ENCODE data around the gene COL11A2.

DNA sequence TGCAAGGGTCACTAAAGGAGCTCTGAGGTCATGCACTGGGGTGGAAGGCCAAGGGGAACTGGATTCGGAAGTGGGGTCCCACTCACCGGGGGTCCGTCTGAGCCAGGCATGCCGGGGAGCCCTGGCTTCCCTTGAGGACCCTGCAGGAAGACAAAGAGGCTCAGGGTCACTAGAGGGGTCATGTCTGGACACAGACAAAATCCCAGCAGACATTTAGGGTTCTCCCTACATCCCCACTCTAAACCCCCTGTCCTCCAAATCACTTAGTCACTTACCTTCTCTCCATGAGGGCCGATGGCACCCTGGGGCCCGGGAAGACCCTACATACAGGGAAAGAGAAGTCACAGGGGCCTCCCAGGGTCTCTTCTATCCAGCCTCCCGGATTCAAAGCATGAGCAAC is 15.4 kb downstream of the COL11A2 start:
- no peak for TF ChIP-seq GATA2 (IDR thresholded peaks at IDR 0.05; ENCODE audit: low read depth, low read length)
- no peak for TF ChIP-seq GATA3 (IDR thresholded peaks at IDR 0.05; ENCODE audit: low read depth, low read length)
